GM23338 (cell line): Measurements from ENCODE around the gene MAGI3. TPM values are rescaled to one million over a fixed set of nuclear protein-coding genes. Genes with fewer than 3 reads are reported as not detected.

Experiments used
- ATAC-seq: fragments of 200-7000 bp; cut with Tn5 transposase; 3 replicates; pipeline ENCODE4 v1.9.1; 2020
- DNase-seq: peaks from one replicate; pipeline ENCODE4 v3.0.0-alpha.2; 2015; ENCODE audit warnings: low spot score
- H2AFZ ChIP-seq: fragments of 200-600 bp; sonication (generic); 2 replicates; pipeline ENCODE4 v1.8.0; 2016; ENCODE audit warnings: antibody characterized with exemption, mild to moderate bottlenecking, moderate library complexity
- H3F3A ChIP-seq: fragments of 200-600 bp; sonication (generic); replicated peaks from 2 replicates; pipeline ENCODE4 v1.8.0; 2017; ENCODE audit warnings: antibody characterized with exemption, mixed run types, low read depth
- H3K27ac ChIP-seq: fragments of 200-600 bp; sonication (generic); 2 replicates; pipeline ENCODE4 v1.6.1; 2016; ENCODE audit warnings: low read depth
- H3K27me3 ChIP-seq: fragments of 200-600 bp; sonication (generic); 2 replicates; pipeline ENCODE4 v1.8.0; 2016; ENCODE audit warnings: mild to moderate bottlenecking, mixed run types, moderate library complexity; ENCODE audit not compliant: insufficient read depth
- H3K36me3 ChIP-seq: fragments of 200-600 bp; sonication (generic); 2 replicates; pipeline ENCODE4 v1.8.0; 2016; ENCODE audit warnings: mild to moderate bottlenecking; ENCODE audit not compliant: insufficient read depth
- H3K4me1 ChIP-seq: fragments of 200-600 bp; sonication (generic); 2 replicates; pipeline ENCODE4 v1.8.0; 2016; ENCODE audit warnings: mild to moderate bottlenecking, moderate library complexity; ENCODE audit not compliant: insufficient read depth
- H3K4me2 ChIP-seq: fragments of 200-600 bp; sonication (generic); 2 replicates; pipeline ENCODE4 v1.7.1; 2017; ENCODE audit warnings: mixed run types
- H3K4me3 ChIP-seq: fragments of 200-600 bp; sonication (generic); 2 replicates; pipeline ENCODE4 v1.6.1; 2016; ENCODE audit warnings: mixed run types
- H3K79me2 ChIP-seq: fragments of 200-600 bp; sonication (generic); replicated peaks from 2 replicates; pipeline ENCODE4 v1.8.0; 2017; ENCODE audit warnings: mild to moderate bottlenecking; ENCODE audit not compliant: insufficient read depth
- H3K9me2 ChIP-seq: fragments of 200-600 bp; sonication (generic); 2 replicates; pipeline ENCODE4 v1.8.0; 2017; ENCODE audit not compliant: insufficient read depth
- H4K20me1 ChIP-seq: fragments of 200-600 bp; sonication (generic); replicated peaks from 2 replicates; pipeline ENCODE4 v1.8.0; 2017; ENCODE audit warnings: mild to moderate bottlenecking; ENCODE audit not compliant: insufficient read depth
- H3K27ac Mint-ChIP-seq: 2 replicates; pipeline ENCODE4 v1.8.0; 2020; ENCODE audit warnings: inconsistent platforms, mild to moderate bottlenecking, moderate library complexity, mixed read lengths
- H3K27me3 Mint-ChIP-seq: 3 replicates; pipeline ENCODE4 v1.8.0; 2022; ENCODE audit warnings: low read depth, mild to moderate bottlenecking, moderate library complexity, mixed read lengths, inconsistent platforms; ENCODE audit not compliant: insufficient read depth, poor library complexity
- H3K36me3 Mint-ChIP-seq: 3 replicates; pipeline ENCODE4 v1.8.0; 2021; ENCODE audit warnings: low read depth, mild to moderate bottlenecking, inconsistent platforms, moderate library complexity, mixed read lengths
- H3K4me1 Mint-ChIP-seq: 3 replicates; pipeline ENCODE4 v1.8.0; 2020; ENCODE audit warnings: mild to moderate bottlenecking, inconsistent platforms, mixed read lengths
- H3K4me3 Mint-ChIP-seq: 3 replicates; pipeline ENCODE4 v1.8.0; 2021; ENCODE audit warnings: moderate library complexity, mild to moderate bottlenecking, inconsistent platforms, mixed read lengths
- H3K9me3 Mint-ChIP-seq: 3 replicates; pipeline ENCODE4 v1.8.0; 2020; ENCODE audit warnings: moderate library complexity, mild to moderate bottlenecking, inconsistent platforms, mixed read lengths
- CREB1 ChIP-seq: fragments of 250-450 bp; sonication (Bioruptor Pico); IDR thresholded peaks from 2 replicates; pipeline ENCODE4 v1.5.0; 2020; ENCODE audit warnings: low read depth, mild to moderate bottlenecking, moderate library complexity
- EZH2 ChIP-seq: fragments of 200-600 bp; sonication (generic); IDR thresholded peaks from one replicate; pipeline ENCODE4 v1.8.0; 2017; ENCODE audit warnings: antibody characterized with exemption, mild to moderate bottlenecking, low read depth; ENCODE audit not compliant: unreplicated experiment
- EZH2phosphoT487 ChIP-seq: fragments of 200-600 bp; sonication (generic); IDR thresholded peaks from one replicate; pipeline ENCODE4 v1.8.1; 2018; ENCODE audit warnings: antibody characterized with exemption; ENCODE audit not compliant: unreplicated experiment
- JUNB ChIP-seq: IDR thresholded peaks from one replicate; pipeline ENCODE4 v1.6.1; 2016; ENCODE audit warnings: antibody characterized with exemption; ENCODE audit not compliant: unreplicated experiment
- NANOG ChIP-seq: IDR thresholded peaks from 2 replicates; pipeline ENCODE4 v1.6.1; 2016; ENCODE audit warnings: antibody characterized with exemption, borderline replicate concordance
- POLR2AphosphoS5 ChIP-seq: IDR thresholded peaks from 2 replicates; pipeline ENCODE4 v1.6.1; 2016; ENCODE audit warnings: antibody characterized with exemption, low read depth
- REST ChIP-seq: IDR thresholded peaks from one replicate; pipeline ENCODE4 v1.6.1; 2018; ENCODE audit warnings: antibody characterized with exemption; ENCODE audit not compliant: unreplicated experiment
- STAT1 ChIP-seq: IDR thresholded peaks from one replicate; pipeline ENCODE4 v1.6.1; 2016; ENCODE audit warnings: antibody characterized with exemption; ENCODE audit not compliant: unreplicated experiment
- ZNF114 ChIP-seq: fragments of 250-450 bp; sonication (Bioruptor Pico); IDR thresholded peaks from 2 replicates; pipeline ENCODE4 v1.5.0; 2020; ENCODE audit warnings: mild to moderate bottlenecking, moderate library complexity
- ZNF331 ChIP-seq: fragments of 250-450 bp; sonication (Bioruptor Pico); IDR thresholded peaks from 2 replicates; pipeline ENCODE4 v1.5.0; 2020; ENCODE audit warnings: low read depth, mild to moderate bottlenecking, moderate library complexity
- ZNF462 ChIP-seq: fragments of 250-450 bp; sonication (Bioruptor Pico); IDR thresholded peaks from 2 replicates; pipeline ENCODE4 v1.5.0; 2020; ENCODE audit warnings: mild to moderate bottlenecking, moderate library complexity
- polyA plus RNA-seq: library from polyadenylated mRNA; unstranded; fragments of >200 nt; fragmentation: Nextera tagmentation; extraction: Ambion mirVana; gene quantifications from 2 replicates; pipeline ENCODE4 v1.2.1, GENCODE V29; 2016
- total RNA-seq: library from RNA; depleted of rRNA; stranded (reverse); fragments of >200 nt; shearing (Covaris generic); gene quantifications from 2 replicates; pipeline ENCODE4 v1.2.3, GENCODE V29; 2014
- TF ChIP-seq, protein P1 (sequence below): IDR thresholded peaks from 2 replicates; pipeline ENCODE4 v1.6.1; 2016; ENCODE audit warnings: antibody characterized with exemption
- TF ChIP-seq, protein P2 (sequence below), 2 experiments: fragments of 200-600 bp in 1 of 2; sonication (generic) in 1 of 2; conservative IDR thresholded peaks; 2 replicates each; pipeline versions ENCODE4 v1.5.1 to v1.6.1; 2016 to 2017; ENCODE audit warnings: antibody characterized with exemption in 2 of 2, low read depth in 2 of 2, mild to moderate bottlenecking in 2 of 2, moderate library complexity in 1 of 2

Gene MAGI3
- total and polyA plus RNA-seq, 2 experiments from 2014 or later = 3.9 to 10.0 TPM

- Histone ChIP-seq H4K20me1 (no peaks in the 10 kb centered on the region), H3K4me1 (peaks cover 6% of the 10 kb centered on the region; the same call in 1 of the 2 replicates), H3K36me3 (peaks cover 12% of the 10 kb centered on the region), H3K4me3 (no peak overlapping the region), H3K9me2 (no peaks in the 10 kb centered on the region), H3K79me2 (no peaks in the 10 kb centered on the region), H3F3A (no peaks in the 10 kb centered on the region), H3K27ac (no peak overlapping the region), H3K27me3 (no peaks in the 10 kb centered on the region), H3K4me2 (no peak overlapping the region), H2AFZ (no peak overlapping the region)
- Mint-ChIP-seq H3K27ac (no peak overlapping the region), H3K27me3 (no peaks in the 10 kb centered on the region), H3K36me3 (peaks cover 16% of the 10 kb centered on the region; the same call in 2 of the 3 replicates), H3K4me3 (no peak overlapping the region), H3K9me3 (peaks cover 24% of the 10 kb centered on the region; the same call in 2 of the 3 replicates), H3K4me1 (peaks cover 7% of the 10 kb centered on the region; the same call in 2 of the 3 replicates)
- DNase-seq (no peak), ATAC-seq (no peak)
- TF ChIP-seq ZNF114 (no peak), REST (no peak), STAT1 (no peak), EZH2phosphoT487 (no peak), CREB1 (CRISPR knock-in tag) (no peak), NANOG (no peak), EZH2 (no peak), JUNB (no peak), ZNF462 (CRISPR knock-in tag) (no peak), POLR2AphosphoS5 (no peak), ZNF331 (CRISPR knock-in tag) (no peak)
- TF ChIP-seq, protein P1, sequence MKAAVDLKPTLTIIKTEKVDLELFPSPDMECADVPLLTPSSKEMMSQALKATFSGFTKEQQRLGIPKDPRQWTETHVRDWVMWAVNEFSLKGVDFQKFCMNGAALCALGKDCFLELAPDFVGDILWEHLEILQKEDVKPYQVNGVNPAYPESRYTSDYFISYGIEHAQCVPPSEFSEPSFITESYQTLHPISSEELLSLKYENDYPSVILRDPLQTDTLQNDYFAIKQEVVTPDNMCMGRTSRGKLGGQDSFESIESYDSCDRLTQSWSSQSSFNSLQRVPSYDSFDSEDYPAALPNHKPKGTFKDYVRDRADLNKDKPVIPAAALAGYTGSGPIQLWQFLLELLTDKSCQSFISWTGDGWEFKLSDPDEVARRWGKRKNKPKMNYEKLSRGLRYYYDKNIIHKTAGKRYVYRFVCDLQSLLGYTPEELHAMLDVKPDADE = no peak
- TF ChIP-seq, protein P2, sequence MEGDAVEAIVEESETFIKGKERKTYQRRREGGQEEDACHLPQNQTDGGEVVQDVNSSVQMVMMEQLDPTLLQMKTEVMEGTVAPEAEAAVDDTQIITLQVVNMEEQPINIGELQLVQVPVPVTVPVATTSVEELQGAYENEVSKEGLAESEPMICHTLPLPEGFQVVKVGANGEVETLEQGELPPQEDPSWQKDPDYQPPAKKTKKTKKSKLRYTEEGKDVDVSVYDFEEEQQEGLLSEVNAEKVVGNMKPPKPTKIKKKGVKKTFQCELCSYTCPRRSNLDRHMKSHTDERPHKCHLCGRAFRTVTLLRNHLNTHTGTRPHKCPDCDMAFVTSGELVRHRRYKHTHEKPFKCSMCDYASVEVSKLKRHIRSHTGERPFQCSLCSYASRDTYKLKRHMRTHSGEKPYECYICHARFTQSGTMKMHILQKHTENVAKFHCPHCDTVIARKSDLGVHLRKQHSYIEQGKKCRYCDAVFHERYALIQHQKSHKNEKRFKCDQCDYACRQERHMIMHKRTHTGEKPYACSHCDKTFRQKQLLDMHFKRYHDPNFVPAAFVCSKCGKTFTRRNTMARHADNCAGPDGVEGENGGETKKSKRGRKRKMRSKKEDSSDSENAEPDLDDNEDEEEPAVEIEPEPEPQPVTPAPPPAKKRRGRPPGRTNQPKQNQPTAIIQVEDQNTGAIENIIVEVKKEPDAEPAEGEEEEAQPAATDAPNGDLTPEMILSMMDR (conservative IDR thresholded peaks at IDR 0.05; ENCODE audit: low read depth in 2 of 2) = no peak
Measured at GRCh38 chr1:113511269-113511668, 121.0 kb downstream of the MAGI3 start.
